ENCODE data around the gene SVEP1.

DNA sequence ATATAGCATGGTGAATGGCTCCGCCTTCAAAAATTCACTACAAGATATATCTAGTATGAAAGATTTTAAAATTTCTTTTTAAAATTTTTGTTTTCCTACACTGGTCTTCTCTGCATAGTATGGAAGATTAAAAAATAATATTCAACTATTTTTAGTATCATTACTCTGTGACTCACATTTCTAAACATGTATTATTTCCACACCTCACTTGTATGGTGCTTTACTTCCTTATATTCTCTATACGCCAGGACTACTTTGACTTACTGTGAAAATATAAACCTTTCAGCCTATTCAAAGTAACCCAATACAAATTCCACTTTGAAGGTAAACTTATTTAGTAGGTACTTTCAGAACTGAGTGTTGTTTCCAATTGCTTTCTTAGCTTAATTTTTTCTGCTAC is 215.1 kb downstream of the SVEP1 start:
- no peak for TF ChIP-seq EZH2 (IDR thresholded peaks at IDR 0.05)
- TF ChIP-seq, protein P1, sequence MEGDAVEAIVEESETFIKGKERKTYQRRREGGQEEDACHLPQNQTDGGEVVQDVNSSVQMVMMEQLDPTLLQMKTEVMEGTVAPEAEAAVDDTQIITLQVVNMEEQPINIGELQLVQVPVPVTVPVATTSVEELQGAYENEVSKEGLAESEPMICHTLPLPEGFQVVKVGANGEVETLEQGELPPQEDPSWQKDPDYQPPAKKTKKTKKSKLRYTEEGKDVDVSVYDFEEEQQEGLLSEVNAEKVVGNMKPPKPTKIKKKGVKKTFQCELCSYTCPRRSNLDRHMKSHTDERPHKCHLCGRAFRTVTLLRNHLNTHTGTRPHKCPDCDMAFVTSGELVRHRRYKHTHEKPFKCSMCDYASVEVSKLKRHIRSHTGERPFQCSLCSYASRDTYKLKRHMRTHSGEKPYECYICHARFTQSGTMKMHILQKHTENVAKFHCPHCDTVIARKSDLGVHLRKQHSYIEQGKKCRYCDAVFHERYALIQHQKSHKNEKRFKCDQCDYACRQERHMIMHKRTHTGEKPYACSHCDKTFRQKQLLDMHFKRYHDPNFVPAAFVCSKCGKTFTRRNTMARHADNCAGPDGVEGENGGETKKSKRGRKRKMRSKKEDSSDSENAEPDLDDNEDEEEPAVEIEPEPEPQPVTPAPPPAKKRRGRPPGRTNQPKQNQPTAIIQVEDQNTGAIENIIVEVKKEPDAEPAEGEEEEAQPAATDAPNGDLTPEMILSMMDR (IDR thresholded peaks at IDR 0.05): no peak

Data from neural progenitor cell (in vitro differentiated cells).